PC-9 (cell line): ENCODE data around the gene ZDHHC7.

ENCODE experiments used
- CTCF ChIP-seq: fragments of 200-600 bp; sonication (generic); conservative IDR thresholded peaks from 2 replicates; pipeline ENCODE4 v1.6.1; 2017; ENCODE audit warnings: mixed run types, antibody characterized with exemption, mild to moderate bottlenecking, moderate library complexity
- EZH2 ChIP-seq: fragments of 200-600 bp; sonication (generic); IDR thresholded peaks from 2 replicates; pipeline ENCODE4 v1.8.0; 2017; ENCODE audit warnings: antibody characterized with exemption, low read depth

- peak; percentile 62 for TF ChIP-seq CTCF
- no peak for TF ChIP-seq EZH2
Measured at GRCh38 chr16:85057212-85057889, 46.0 kb upstream of the ZDHHC7 start.
